Dermis microvascular lymphatic vessel endothelial cell (primary cell): ENCODE measurements around the gene ANKAR. TPM values are rescaled to one million over a fixed set of nuclear protein-coding genes. Genes with fewer than 3 reads are reported as not detected.
"Not testable (repeated sequence)": the region's sequence is repeated elsewhere in the genome, so short reads cannot be mapped to it uniquely, and the experiment has no call there.

Experiments used
- DNase-seq, 2 donors: peaks; one replicate each; pipeline versions ENCODE4 v3.0.0 to v3.0.0-alpha.2; 2010; ENCODE audit warnings: low read depth in 2 of 2
- total RNA-seq: library from RNA; depleted of rRNA; stranded (reverse); fragments of >200 nt; gene quantifications from 2 replicates; pipeline ENCODE4 v1.2.1, GENCODE V29; 2014

ANKAR gene
- total RNA-seq, 1 donor from 2014 or later, result 4.6 TPM

- peak in 1 of 2 donors; percentile 5 for DNase-seq
Measured at GRCh38 chr2:189709501-189710221, 35.2 kb downstream of the ANKAR start.

- not testable (repeated sequence) for DNase-seq
Measured at GRCh38 chr2:189717593-189717992, 43.1 kb downstream of the ANKAR start.

DNA sequence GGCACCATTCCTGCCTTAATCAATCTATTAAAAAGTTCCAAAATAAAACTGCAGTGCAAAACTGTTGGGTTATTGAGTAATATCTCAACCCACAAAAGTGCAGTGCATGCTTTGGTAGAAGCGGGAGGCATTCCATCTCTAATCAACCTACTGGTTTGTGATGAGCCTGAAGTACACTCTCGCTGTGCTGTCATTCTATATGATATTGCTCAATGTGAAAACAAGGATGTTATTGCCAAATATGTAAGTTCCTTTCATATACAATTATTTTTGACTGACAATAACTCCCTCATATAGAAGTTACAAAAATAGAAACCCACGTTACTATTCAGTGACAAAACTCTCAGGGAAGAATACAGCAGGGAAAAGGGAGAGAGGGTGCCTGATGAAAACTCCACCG is 45.1 kb downstream of the ANKAR start:
- DNase-seq, result no peak

DNA sequence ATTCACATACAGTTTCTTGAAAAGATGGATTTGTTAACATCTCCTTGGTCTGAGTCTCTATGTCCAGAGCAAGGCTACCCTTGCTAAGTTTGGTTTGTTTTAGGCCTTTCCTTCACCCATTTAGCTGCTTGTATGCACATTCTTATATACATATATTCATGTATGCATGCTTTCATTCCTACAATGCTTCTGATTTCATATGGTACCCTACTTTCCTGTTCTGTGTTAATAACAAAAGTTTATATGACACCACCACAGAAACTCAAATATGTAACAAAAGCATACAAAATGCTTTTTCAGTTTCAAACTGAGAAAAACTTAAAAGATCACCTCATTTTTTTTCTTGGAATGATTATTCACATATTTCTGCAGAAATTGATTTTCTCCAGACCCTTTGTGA is 48.7 kb downstream of the ANKAR start:
- no peak for DNase-seq

Other genes with a start within 250 kb of the ANKAR start
- gene WDR75, start 233.2 kb upstream of the ANKAR start, total RNA-seq, result 43.0 and 45.3 TPM in 2 replicates
- 105 and 319 TPM in 2 replicates for gene SLC40A1, start 93.9 kb upstream of the ANKAR start, total RNA-seq
- 46.7 and 47.1 TPM in 2 replicates for gene ASNSD1, start 13.2 kb upstream of the ANKAR start, total RNA-seq
- gene OSGEPL1, start 88.1 kb downstream of the ANKAR start, total RNA-seq, result 4.2 and 5.3 TPM in 2 replicates
- 27.7 and 40.7 TPM in 2 replicates for gene ORMDL1, start 109.7 kb downstream of the ANKAR start, total RNA-seq
- 14.6 and 14.7 TPM in 2 replicates for gene PMS1, start 109.8 kb downstream of the ANKAR start, total RNA-seq